Liver (tissue), 3 donors: ENCODE results near the gene GCNT4.

ENCODE experiments used
- ATF3 ChIP-seq: IDR thresholded peaks from 2 replicates; pipeline ENCODE4 v1.6.1; 2016; ENCODE audit warnings: antibody characterized with exemption
- CTCF ChIP-seq: fragments of 150-350 bp; IDR thresholded peaks from 2 replicates; pipeline ENCODE4 v1.5.1; 2017; ENCODE audit warnings: improper control_type of control experiment, low read depth, low read length; ENCODE audit not compliant: missing input control
- EGR1 ChIP-seq, 2 donors: IDR thresholded peaks; 2 replicates each; pipeline ENCODE4 v1.6.1; 2016 to 2018; ENCODE audit warnings: antibody characterized with exemption in 2 of 2, low read depth in 2 of 2
- JUND ChIP-seq, 2 donors: IDR thresholded peaks; 2 replicates each; pipeline ENCODE4 v1.6.1; 2016; ENCODE audit warnings: antibody characterized with exemption in 2 of 2
- RAD21 ChIP-seq, 2 donors: IDR thresholded peaks; 2 replicates each; pipeline ENCODE4 v1.6.1; 2016; ENCODE audit warnings: antibody characterized with exemption in 2 of 2, mild to moderate bottlenecking in 2 of 2
- TAF1 ChIP-seq: conservative IDR thresholded peaks from 2 replicates; pipeline ENCODE4 v1.6.1; 2016; ENCODE audit warnings: antibody characterized with exemption, mild to moderate bottlenecking
- TF ChIP-seq, protein P1 (sequence below): IDR thresholded peaks from 2 replicates; pipeline ENCODE4 v1.6.1; 2016; ENCODE audit warnings: antibody characterized with exemption, mild to moderate bottlenecking
- TF ChIP-seq, protein P2 (sequence below): IDR thresholded peaks from 2 replicates; pipeline ENCODE4 v1.6.1; 2016; ENCODE audit warnings: antibody characterized with exemption
- donor health status: healthy.
- donor health status: healthy.

- TF ChIP-seq, protein P1, sequence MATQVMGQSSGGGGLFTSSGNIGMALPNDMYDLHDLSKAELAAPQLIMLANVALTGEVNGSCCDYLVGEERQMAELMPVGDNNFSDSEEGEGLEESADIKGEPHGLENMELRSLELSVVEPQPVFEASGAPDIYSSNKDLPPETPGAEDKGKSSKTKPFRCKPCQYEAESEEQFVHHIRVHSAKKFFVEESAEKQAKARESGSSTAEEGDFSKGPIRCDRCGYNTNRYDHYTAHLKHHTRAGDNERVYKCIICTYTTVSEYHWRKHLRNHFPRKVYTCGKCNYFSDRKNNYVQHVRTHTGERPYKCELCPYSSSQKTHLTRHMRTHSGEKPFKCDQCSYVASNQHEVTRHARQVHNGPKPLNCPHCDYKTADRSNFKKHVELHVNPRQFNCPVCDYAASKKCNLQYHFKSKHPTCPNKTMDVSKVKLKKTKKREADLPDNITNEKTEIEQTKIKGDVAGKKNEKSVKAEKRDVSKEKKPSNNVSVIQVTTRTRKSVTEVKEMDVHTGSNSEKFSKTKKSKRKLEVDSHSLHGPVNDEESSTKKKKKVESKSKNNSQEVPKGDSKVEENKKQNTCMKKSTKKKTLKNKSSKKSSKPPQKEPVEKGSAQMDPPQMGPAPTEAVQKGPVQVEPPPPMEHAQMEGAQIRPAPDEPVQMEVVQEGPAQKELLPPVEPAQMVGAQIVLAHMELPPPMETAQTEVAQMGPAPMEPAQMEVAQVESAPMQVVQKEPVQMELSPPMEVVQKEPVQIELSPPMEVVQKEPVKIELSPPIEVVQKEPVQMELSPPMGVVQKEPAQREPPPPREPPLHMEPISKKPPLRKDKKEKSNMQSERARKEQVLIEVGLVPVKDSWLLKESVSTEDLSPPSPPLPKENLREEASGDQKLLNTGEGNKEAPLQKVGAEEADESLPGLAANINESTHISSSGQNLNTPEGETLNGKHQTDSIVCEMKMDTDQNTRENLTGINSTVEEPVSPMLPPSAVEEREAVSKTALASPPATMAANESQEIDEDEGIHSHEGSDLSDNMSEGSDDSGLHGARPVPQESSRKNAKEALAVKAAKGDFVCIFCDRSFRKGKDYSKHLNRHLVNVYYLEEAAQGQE: no peak
- TF ChIP-seq CTCF: no peak
- TF ChIP-seq, protein P2, sequence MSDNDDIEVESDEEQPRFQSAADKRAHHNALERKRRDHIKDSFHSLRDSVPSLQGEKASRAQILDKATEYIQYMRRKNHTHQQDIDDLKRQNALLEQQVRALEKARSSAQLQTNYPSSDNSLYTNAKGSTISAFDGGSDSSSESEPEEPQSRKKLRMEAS: no peak
- no peak for TF ChIP-seq ATF3
- TF ChIP-seq RAD21 (IDR thresholded peaks at IDR 0.05): no peak
- TF ChIP-seq JUND (IDR thresholded peaks at IDR 0.05): no peak
- no peak for TF ChIP-seq TAF1
- TF ChIP-seq EGR1 (IDR thresholded peaks at IDR 0.05; ENCODE audit: low read depth in 2 of 2): no peak
Measured at GRCh38 chr5:75009556-75010345, 42.6 kb downstream of the GCNT4 start.
